Measurements from ENCODE around the gene PLEK2. TPM values are rescaled to one million over a fixed set of nuclear protein-coding genes. Genes with fewer than 3 reads are reported as not detected.
A peak's percentile ranks its signal among the peaks of the same experiment; 100 is the strongest.

The PLEK2 gene
- total RNA-seq, 1 experiment from 2014 or later = 1.3 TPM

DNA sequence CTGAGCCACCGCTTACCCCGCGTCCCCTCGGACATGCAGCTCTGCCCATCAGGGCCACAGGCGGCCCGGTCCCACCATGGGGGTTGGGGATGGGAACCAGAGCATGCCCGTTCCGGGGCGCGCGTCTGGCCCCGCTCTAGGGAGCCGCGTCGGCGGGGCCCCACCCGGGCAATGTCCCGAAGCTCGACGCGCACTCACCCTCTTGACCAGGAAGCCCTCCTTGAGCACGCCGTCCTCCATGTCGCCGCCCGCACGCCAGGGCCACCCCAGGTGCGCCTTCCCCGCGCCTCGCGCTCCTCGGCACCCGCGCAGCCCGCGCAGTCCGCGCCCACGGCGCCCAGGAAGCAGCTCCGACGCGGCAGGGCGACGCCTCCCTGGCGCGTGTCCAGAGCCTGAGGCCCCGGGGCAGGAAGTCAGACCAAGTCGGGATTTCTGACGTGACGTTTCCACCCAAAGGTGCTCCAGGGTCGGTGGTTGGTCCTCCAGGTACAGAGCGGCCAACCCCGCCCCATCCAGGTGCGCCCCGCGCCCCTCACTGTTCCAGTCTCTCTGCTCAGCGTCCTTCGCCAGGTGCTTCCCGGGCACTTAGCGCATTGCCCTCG lies at the start of gene PLEK2 (continued):
- TF ChIP-seq, protein P1, sequence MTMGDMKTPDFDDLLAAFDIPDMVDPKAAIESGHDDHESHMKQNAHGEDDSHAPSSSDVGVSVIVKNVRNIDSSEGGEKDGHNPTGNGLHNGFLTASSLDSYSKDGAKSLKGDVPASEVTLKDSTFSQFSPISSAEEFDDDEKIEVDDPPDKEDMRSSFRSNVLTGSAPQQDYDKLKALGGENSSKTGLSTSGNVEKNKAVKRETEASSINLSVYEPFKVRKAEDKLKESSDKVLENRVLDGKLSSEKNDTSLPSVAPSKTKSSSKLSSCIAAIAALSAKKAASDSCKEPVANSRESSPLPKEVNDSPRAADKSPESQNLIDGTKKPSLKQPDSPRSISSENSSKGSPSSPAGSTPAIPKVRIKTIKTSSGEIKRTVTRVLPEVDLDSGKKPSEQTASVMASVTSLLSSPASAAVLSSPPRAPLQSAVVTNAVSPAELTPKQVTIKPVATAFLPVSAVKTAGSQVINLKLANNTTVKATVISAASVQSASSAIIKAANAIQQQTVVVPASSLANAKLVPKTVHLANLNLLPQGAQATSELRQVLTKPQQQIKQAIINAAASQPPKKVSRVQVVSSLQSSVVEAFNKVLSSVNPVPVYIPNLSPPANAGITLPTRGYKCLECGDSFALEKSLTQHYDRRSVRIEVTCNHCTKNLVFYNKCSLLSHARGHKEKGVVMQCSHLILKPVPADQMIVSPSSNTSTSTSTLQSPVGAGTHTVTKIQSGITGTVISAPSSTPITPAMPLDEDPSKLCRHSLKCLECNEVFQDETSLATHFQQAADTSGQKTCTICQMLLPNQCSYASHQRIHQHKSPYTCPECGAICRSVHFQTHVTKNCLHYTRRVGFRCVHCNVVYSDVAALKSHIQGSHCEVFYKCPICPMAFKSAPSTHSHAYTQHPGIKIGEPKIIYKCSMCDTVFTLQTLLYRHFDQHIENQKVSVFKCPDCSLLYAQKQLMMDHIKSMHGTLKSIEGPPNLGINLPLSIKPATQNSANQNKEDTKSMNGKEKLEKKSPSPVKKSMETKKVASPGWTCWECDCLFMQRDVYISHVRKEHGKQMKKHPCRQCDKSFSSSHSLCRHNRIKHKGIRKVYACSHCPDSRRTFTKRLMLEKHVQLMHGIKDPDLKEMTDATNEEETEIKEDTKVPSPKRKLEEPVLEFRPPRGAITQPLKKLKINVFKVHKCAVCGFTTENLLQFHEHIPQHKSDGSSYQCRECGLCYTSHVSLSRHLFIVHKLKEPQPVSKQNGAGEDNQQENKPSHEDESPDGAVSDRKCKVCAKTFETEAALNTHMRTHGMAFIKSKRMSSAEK (CRISPR knock-in tag; IDR thresholded peaks at IDR 0.05; ENCODE audit: borderline replicate concordance) = no peak
- peak; percentile 71; the same call in 1 of the 2 replicates for TF ChIP-seq ZNF263 (CRISPR knock-in tag; IDR thresholded peaks at IDR 0.05; ENCODE audit: low read depth)
- TF ChIP-seq, protein P2, sequence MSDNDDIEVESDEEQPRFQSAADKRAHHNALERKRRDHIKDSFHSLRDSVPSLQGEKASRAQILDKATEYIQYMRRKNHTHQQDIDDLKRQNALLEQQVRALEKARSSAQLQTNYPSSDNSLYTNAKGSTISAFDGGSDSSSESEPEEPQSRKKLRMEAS (CRISPR knock-in tag; IDR thresholded peaks at IDR 0.05) = peak; percentile 60; the same call in 1 of the 2 replicates
- TF ChIP-seq, protein P3, sequence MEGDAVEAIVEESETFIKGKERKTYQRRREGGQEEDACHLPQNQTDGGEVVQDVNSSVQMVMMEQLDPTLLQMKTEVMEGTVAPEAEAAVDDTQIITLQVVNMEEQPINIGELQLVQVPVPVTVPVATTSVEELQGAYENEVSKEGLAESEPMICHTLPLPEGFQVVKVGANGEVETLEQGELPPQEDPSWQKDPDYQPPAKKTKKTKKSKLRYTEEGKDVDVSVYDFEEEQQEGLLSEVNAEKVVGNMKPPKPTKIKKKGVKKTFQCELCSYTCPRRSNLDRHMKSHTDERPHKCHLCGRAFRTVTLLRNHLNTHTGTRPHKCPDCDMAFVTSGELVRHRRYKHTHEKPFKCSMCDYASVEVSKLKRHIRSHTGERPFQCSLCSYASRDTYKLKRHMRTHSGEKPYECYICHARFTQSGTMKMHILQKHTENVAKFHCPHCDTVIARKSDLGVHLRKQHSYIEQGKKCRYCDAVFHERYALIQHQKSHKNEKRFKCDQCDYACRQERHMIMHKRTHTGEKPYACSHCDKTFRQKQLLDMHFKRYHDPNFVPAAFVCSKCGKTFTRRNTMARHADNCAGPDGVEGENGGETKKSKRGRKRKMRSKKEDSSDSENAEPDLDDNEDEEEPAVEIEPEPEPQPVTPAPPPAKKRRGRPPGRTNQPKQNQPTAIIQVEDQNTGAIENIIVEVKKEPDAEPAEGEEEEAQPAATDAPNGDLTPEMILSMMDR (IDR thresholded peaks at IDR 0.05) = no peak
- TF ChIP-seq SP1 (CRISPR knock-in tag; conservative IDR thresholded peaks at IDR 0.05) = no peak
- TF ChIP-seq, protein P4, sequence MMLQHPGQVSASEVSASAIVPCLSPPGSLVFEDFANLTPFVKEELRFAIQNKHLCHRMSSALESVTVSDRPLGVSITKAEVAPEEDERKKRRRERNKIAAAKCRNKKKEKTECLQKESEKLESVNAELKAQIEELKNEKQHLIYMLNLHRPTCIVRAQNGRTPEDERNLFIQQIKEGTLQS (CRISPR knock-in tag; conservative IDR thresholded peaks at IDR 0.05) = no peak
- TF ChIP-seq, protein P5, sequence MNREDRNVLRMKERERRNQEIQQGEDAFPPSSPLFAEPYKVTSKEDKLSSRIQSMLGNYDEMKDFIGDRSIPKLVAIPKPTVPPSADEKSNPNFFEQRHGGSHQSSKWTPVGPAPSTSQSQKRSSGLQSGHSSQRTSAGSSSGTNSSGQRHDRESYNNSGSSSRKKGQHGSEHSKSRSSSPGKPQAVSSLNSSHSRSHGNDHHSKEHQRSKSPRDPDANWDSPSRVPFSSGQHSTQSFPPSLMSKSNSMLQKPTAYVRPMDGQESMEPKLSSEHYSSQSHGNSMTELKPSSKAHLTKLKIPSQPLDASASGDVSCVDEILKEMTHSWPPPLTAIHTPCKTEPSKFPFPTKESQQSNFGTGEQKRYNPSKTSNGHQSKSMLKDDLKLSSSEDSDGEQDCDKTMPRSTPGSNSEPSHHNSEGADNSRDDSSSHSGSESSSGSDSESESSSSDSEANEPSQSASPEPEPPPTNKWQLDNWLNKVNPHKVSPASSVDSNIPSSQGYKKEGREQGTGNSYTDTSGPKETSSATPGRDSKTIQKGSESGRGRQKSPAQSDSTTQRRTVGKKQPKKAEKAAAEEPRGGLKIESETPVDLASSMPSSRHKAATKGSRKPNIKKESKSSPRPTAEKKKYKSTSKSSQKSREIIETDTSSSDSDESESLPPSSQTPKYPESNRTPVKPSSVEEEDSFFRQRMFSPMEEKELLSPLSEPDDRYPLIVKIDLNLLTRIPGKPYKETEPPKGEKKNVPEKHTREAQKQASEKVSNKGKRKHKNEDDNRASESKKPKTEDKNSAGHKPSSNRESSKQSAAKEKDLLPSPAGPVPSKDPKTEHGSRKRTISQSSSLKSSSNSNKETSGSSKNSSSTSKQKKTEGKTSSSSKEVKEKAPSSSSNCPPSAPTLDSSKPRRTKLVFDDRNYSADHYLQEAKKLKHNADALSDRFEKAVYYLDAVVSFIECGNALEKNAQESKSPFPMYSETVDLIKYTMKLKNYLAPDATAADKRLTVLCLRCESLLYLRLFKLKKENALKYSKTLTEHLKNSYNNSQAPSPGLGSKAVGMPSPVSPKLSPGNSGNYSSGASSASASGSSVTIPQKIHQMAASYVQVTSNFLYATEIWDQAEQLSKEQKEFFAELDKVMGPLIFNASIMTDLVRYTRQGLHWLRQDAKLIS (CRISPR knock-in tag; IDR thresholded peaks at IDR 0.05; ENCODE audit: borderline replicate concordance) = no peak
- TF ChIP-seq, protein P6, sequence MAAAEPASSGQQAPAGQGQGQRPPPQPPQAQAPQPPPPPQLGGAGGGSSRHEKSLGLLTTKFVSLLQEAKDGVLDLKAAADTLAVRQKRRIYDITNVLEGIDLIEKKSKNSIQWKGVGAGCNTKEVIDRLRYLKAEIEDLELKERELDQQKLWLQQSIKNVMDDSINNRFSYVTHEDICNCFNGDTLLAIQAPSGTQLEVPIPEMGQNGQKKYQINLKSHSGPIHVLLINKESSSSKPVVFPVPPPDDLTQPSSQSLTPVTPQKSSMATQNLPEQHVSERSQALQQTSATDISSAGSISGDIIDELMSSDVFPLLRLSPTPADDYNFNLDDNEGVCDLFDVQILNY (CRISPR knock-in tag; IDR thresholded peaks at IDR 0.05) = 0 out of 2 replicates have a peak, but pooled peaks have one; percentile 55
- TF ChIP-seq, protein P7, sequence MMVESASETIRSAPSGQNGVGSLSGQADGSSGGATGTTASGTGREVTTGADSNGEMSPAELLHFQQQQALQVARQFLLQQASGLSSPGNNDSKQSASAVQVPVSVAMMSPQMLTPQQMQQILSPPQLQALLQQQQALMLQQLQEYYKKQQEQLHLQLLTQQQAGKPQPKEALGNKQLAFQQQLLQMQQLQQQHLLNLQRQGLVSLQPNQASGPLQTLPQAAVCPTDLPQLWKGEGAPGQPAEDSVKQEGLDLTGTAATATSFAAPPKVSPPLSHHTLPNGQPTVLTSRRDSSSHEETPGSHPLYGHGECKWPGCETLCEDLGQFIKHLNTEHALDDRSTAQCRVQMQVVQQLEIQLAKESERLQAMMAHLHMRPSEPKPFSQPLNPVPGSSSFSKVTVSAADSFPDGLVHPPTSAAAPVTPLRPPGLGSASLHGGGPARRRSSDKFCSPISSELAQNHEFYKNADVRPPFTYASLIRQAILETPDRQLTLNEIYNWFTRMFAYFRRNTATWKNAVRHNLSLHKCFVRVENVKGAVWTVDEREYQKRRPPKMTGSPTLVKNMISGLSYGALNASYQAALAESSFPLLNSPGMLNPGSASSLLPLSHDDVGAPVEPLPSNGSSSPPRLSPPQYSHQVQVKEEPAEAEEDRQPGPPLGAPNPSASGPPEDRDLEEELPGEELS (CRISPR knock-in tag; IDR thresholded peaks at IDR 0.05) = peak; percentile 78; the same call in 1 of the 2 replicates
- no peak for TF ChIP-seq PRRX2 (CRISPR knock-in tag; IDR thresholded peaks at IDR 0.05)
- TF ChIP-seq FOXJ3 (CRISPR knock-in tag; IDR thresholded peaks at IDR 0.05; ENCODE audit: borderline replicate concordance) = no peak
- TF ChIP-seq MYBL2 (CRISPR knock-in tag; IDR thresholded peaks at IDR 0.05) = no peak
- TF ChIP-seq, protein P8, sequence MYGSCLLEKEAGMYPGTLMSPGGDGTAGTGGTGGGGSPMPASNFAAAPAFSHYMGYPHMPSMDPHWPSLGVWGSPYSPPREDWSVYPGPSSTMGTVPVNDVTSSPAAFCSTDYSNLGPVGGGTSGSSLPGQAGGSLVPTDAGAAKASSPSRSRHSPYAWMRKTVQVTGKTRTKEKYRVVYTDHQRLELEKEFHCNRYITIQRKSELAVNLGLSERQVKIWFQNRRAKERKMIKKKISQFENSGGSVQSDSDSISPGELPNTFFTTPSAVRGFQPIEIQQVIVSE (CRISPR knock-in tag; IDR thresholded peaks at IDR 0.05; ENCODE audit: borderline replicate concordance) = no peak
- 0 out of 2 replicates have a peak, but pooled peaks have one; percentile 34 for TF ChIP-seq KAT7 (CRISPR knock-in tag; IDR thresholded peaks at IDR 0.05; ENCODE audit: borderline replicate concordance)
- TF ChIP-seq ZNF121 (CRISPR knock-in tag; IDR thresholded peaks at IDR 0.05) = no peak
- no peak for TF ChIP-seq ATF1 (CRISPR knock-in tag; IDR thresholded peaks at IDR 0.05)
- TF ChIP-seq CREM (CRISPR knock-in tag; IDR thresholded peaks at IDR 0.05) = peak; percentile 54; the same call in 1 of the 2 replicates
- no peak for TF ChIP-seq ELF4 (CRISPR knock-in tag; IDR thresholded peaks at IDR 0.05; ENCODE audit: low read depth)
- no peak for TF ChIP-seq TEAD1 (CRISPR knock-in tag; IDR thresholded peaks at IDR 0.05)
- TF ChIP-seq, protein P9, sequence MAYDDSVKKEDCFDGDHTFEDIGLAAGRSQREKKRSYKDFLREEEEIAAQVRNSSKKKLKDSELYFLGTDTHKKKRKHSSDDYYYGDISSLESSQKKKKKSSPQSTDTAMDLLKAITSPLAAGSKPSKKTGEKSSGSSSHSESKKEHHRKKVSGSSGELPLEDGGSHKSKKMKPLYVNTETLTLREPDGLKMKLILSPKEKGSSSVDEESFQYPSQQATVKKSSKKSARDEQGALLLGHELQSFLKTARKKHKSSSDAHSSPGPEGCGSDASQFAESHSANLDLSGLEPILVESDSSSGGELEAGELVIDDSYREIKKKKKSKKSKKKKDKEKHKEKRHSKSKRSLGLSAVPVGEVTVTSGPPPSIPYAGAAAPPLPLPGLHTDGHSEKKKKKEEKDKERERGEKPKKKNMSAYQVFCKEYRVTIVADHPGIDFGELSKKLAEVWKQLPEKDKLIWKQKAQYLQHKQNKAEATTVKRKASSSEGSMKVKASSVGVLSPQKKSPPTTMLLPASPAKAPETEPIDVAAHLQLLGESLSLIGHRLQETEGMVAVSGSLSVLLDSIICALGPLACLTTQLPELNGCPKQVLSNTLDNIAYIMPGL (CRISPR knock-in tag; IDR thresholded peaks at IDR 0.05) = peak; percentile 83; the same call in 1 of the 2 replicates
- no peak for TF ChIP-seq OVOL2 (CRISPR knock-in tag; IDR thresholded peaks at IDR 0.05; ENCODE audit: borderline replicate concordance)
- TF ChIP-seq NR1H2 (CRISPR knock-in tag; IDR thresholded peaks at IDR 0.05) = no peak
- TF ChIP-seq ZNF671 (CRISPR knock-in tag; IDR thresholded peaks at IDR 0.05) = no peak
